HepG2 (cell line): ENCODE measurements around the gene MAPK6. TPM values are rescaled to one million over a fixed set of nuclear protein-coding genes. Genes with fewer than 3 reads are reported as not detected.

Experiments used
- ASH2L ChIP-seq: fragments of 300-600, 200-600 bp; sonication (generic); IDR thresholded peaks from 2 replicates; pipeline ENCODE4 v1.7.0; 2017; ENCODE audit warnings: low read depth, mild to moderate bottlenecking, moderate library complexity, mixed read lengths, low read length; ENCODE audit not compliant: insufficient read length
- CHCHD3 ChIP-seq: sonication (generic); formaldehyde crosslinking; IDR thresholded peaks from 2 replicates; pipeline ENCODE4 v1.8.0; 2022; ENCODE audit warnings: mild to moderate bottlenecking, missing genetic modification reagents, moderate library complexity
- HES4 ChIP-seq: sonication (generic); formaldehyde crosslinking; IDR thresholded peaks from 2 replicates; pipeline ENCODE4 v1.9.0; 2021; ENCODE audit warnings: mild to moderate bottlenecking, missing genetic modification reagents, borderline replicate concordance
- HOXA7 ChIP-seq: sonication (generic); formaldehyde crosslinking; IDR thresholded peaks from 2 replicates; pipeline ENCODE4 v1.8.1; 2022; ENCODE audit warnings: mild to moderate bottlenecking, missing genetic modification reagents, moderate library complexity
- SETDB1 ChIP-seq: sonication (generic); formaldehyde crosslinking; IDR thresholded peaks from 2 replicates; pipeline ENCODE4 v1.5.1; 2020; ENCODE audit warnings: missing genetic modification reagents, mild to moderate bottlenecking, borderline replicate concordance
- ZKSCAN8 ChIP-seq: IDR thresholded peaks from 2 replicates; pipeline ENCODE4 v1.6.1; 2016; ENCODE audit warnings: borderline replicate concordance, missing genetic modification reagents, missing compliant biosample characterization
- polyA plus RNA-seq, 8 experiments: library from polyadenylated mRNA; depleted of rRNA in 3 of 8; stranded (reverse) in 7 of 8; unstranded in 1 of 8; fragments of >200 nt; fragmentation: Illumina TruSeq in 4 of 8; extraction: Trizol in 4 of 8; gene quantifications; 2 replicates each; pipeline versions ENCODE4 v1.2.1 to v1.2.3, GENCODE V29; 2011 to 2016; ENCODE audit warnings: low read depth in 4 of 8, missing spikeins in 1 of 8, mixed read lengths in 1 of 8; ENCODE audit not compliant: insufficient read depth in 1 of 8
- total RNA-seq, 5 experiments: library from RNA; depleted of rRNA; stranded (reverse); fragments of >200 nt; fragmentation: Illumina TruSeq; extraction: Trizol; gene quantifications; 2 replicates each; pipeline ENCODE4 v1.2.3, GENCODE V29; 2016; ENCODE audit warnings: low read depth in 1 of 5
- TF ChIP-seq, protein P1 (sequence below): sonication (generic); formaldehyde crosslinking; IDR thresholded peaks from 2 replicates; pipeline ENCODE4 v1.5.0; 2020; ENCODE audit warnings: mild to moderate bottlenecking, missing genetic modification reagents
- TF ChIP-seq, protein P2 (sequence below): sonication (generic); formaldehyde crosslinking; IDR thresholded peaks from 2 replicates; pipeline ENCODE4 v1.4.0; 2020; ENCODE audit warnings: low read depth, mild to moderate bottlenecking, missing genetic modification reagents
- TF ChIP-seq, protein P3 (sequence below): sonication (generic); formaldehyde crosslinking; IDR thresholded peaks from 2 replicates; pipeline ENCODE4 v1.9.0; 2021; ENCODE audit warnings: mild to moderate bottlenecking, missing genetic modification reagents
- TF ChIP-seq, protein P4 (sequence below): sonication (generic); formaldehyde crosslinking; IDR thresholded peaks from 2 replicates; pipeline ENCODE4 v1.4.0; 2020; ENCODE audit warnings: missing genetic modification reagents

MAPK6 gene
- total and polyA plus RNA-seq, 2 of the 13 experiments (the other 11 are each of a cell fraction or from before 2014, with no cell fraction given), result 89.5 to 99.7 TPM

DNA sequence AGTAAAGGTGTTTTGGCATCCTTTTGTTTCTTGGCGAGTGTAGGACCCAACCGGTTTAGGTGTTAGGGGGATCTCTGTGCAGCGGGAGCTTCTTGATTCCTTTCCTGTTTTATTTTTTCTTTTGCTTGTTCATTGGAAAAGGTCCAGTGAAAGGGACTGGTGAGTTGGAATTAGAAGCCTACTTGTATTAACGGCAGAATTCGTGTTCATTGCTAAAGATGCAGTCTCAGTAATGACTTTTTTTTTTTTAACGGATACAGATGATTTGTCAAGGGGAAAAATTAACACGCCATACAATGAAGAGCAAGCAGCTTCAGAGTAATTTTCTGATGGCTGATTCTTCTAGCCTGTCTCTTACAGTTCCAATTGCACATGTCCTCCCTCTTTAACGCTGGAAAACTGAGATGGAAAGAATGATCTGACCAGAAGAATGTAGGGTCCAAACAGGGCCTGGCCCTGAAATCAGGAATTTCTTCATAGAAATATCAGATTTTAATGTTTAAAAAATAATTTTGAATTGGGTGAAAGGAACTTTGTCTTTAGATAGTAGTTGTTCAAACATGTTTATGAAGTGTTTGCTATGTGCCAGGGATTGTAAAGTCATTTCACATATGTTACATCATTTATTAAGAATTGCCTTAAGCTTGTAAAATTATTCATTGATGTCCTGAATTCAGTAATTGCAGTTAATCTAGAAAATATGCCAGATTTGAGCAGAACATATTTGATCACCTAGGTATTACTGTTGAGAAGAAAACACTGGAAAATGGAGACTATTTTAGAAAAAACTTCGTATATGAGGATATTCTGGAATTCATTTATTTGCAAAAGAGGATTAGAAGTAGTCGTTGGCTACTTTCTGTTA is 1.4 kb downstream of the MAPK6 start (continued):
- TF ChIP-seq, protein P1, sequence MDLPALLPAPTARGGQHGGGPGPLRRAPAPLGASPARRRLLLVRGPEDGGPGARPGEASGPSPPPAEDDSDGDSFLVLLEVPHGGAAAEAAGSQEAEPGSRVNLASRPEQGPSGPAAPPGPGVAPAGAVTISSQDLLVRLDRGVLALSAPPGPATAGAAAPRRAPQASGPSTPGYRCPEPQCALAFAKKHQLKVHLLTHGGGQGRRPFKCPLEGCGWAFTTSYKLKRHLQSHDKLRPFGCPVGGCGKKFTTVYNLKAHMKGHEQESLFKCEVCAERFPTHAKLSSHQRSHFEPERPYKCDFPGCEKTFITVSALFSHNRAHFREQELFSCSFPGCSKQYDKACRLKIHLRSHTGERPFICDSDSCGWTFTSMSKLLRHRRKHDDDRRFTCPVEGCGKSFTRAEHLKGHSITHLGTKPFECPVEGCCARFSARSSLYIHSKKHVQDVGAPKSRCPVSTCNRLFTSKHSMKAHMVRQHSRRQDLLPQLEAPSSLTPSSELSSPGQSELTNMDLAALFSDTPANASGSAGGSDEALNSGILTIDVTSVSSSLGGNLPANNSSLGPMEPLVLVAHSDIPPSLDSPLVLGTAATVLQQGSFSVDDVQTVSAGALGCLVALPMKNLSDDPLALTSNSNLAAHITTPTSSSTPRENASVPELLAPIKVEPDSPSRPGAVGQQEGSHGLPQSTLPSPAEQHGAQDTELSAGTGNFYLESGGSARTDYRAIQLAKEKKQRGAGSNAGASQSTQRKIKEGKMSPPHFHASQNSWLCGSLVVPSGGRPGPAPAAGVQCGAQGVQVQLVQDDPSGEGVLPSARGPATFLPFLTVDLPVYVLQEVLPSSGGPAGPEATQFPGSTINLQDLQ (CRISPR knock-in tag), result no peak
- no peak for TF ChIP-seq ZKSCAN8 (CRISPR knock-in tag)
- TF ChIP-seq HES4, result no peak
- TF ChIP-seq SETDB1 (CRISPR knock-in tag), result no peak
- peak; percentile 10 for TF ChIP-seq ASH2L
- TF ChIP-seq, protein P2, sequence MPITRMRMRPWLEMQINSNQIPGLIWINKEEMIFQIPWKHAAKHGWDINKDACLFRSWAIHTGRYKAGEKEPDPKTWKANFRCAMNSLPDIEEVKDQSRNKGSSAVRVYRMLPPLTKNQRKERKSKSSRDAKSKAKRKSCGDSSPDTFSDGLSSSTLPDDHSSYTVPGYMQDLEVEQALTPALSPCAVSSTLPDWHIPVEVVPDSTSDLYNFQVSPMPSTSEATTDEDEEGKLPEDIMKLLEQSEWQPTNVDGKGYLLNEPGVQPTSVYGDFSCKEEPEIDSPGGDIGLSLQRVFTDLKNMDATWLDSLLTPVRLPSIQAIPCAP, result no peak
- TF ChIP-seq, protein P3, sequence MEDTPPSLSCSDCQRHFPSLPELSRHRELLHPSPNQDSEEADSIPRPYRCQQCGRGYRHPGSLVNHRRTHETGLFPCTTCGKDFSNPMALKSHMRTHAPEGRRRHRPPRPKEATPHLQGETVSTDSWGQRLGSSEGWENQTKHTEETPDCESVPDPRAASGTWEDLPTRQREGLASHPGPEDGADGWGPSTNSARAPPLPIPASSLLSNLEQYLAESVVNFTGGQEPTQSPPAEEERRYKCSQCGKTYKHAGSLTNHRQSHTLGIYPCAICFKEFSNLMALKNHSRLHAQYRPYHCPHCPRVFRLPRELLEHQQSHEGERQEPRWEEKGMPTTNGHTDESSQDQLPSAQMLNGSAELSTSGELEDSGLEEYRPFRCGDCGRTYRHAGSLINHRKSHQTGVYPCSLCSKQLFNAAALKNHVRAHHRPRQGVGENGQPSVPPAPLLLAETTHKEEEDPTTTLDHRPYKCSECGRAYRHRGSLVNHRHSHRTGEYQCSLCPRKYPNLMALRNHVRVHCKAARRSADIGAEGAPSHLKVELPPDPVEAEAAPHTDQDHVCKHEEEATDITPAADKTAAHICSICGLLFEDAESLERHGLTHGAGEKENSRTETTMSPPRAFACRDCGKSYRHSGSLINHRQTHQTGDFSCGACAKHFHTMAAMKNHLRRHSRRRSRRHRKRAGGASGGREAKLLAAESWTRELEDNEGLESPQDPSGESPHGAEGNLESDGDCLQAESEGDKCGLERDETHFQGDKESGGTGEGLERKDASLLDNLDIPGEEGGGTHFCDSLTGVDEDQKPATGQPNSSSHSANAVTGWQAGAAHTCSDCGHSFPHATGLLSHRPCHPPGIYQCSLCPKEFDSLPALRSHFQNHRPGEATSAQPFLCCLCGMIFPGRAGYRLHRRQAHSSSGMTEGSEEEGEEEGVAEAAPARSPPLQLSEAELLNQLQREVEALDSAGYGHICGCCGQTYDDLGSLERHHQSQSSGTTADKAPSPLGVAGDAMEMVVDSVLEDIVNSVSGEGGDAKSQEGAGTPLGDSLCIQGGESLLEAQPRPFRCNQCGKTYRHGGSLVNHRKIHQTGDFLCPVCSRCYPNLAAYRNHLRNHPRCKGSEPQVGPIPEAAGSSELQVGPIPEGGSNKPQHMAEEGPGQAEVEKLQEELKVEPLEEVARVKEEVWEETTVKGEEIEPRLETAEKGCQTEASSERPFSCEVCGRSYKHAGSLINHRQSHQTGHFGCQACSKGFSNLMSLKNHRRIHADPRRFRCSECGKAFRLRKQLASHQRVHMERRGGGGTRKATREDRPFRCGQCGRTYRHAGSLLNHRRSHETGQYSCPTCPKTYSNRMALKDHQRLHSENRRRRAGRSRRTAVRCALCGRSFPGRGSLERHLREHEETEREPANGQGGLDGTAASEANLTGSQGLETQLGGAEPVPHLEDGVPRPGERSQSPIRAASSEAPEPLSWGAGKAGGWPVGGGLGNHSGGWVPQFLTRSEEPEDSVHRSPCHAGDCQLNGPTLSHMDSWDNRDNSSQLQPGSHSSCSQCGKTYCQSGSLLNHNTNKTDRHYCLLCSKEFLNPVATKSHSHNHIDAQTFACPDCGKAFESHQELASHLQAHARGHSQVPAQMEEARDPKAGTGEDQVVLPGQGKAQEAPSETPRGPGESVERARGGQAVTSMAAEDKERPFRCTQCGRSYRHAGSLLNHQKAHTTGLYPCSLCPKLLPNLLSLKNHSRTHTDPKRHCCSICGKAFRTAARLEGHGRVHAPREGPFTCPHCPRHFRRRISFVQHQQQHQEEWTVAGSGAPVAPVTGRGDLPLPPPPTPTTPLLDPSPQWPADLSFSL, result peak; percentile 53; the same call in 1 of the 2 replicates
- TF ChIP-seq HOXA7 (CRISPR knock-in tag), result no peak
- TF ChIP-seq, protein P4, sequence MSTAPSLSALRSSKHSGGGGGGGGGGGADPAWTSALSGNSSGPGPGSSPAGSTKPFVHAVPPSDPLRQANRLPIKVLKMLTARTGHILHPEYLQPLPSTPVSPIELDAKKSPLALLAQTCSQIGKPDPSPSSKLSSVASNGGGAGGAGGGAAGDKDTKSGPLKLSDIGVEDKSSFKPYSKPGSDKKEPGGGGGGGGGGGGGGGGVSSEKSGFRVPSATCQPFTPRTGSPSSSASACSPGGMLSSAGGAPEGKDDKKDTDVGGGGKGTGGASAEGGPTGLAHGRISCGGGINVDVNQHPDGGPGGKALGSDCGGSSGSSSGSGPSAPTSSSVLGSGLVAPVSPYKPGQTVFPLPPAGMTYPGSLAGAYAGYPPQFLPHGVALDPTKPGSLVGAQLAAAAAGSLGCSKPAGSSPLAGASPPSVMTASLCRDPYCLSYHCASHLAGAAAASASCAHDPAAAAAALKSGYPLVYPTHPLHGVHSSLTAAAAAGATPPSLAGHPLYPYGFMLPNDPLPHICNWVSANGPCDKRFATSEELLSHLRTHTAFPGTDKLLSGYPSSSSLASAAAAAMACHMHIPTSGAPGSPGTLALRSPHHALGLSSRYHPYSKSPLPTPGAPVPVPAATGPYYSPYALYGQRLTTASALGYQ (CRISPR knock-in tag), result no peak
- TF ChIP-seq CHCHD3 (CRISPR knock-in tag), result no peak
